Common myeloid progenitor, CD34-positive (primary cell): Measurements from ENCODE around the gene ASXL1. TPM values are rescaled to one million over a fixed set of nuclear protein-coding genes. Genes with fewer than 3 reads are reported as not detected.

ENCODE experiments used
- CTCF ChIA-PET: fragments of 350-600 bp; sonication (Branson Sonifier 250); formaldehyde crosslinking; loops from one replicate; lab custom pipeline; 2021; ENCODE audit warnings: antibody characterized with exemption; lab: Charles Lee
- POLR2A ChIA-PET: fragments of 350-600 bp; sonication (Branson Sonifier 250); formaldehyde crosslinking; loops from one replicate; lab custom pipeline; 2021; ENCODE audit warnings: antibody characterized with exemption; lab: Charles Lee
- DNase-seq, 3 donors: peaks; one replicate each; pipeline versions ENCODE4 v3.0.0 to v3.0.0-alpha.2; 2013
- H3K27ac ChIP-seq, 2 experiments: 1 replicate in 1 of 2; 2 replicates in 1 of 2; pipeline ENCODE4 v1.7.0; 2013; ENCODE audit warnings: inconsistent platforms in 2 of 2, low read length in 2 of 2, mild to moderate bottlenecking in 2 of 2, low read depth in 1 of 2, moderate library complexity in 1 of 2; ENCODE audit not compliant: severe bottlenecking in 2 of 2, insufficient read depth in 1 of 2, poor library complexity in 1 of 2
- H3K27me3 ChIP-seq, 5 experiments: replicated peaks in 2 of 5; 1 replicate in 3 of 5; 2 replicates in 2 of 5; pipeline versions ENCODE4 v1.6.1 to v1.7.0; 2013; ENCODE audit warnings: low read length in 4 of 5, mild to moderate bottlenecking in 2 of 5, moderate library complexity in 2 of 5, inconsistent platforms in 1 of 5; ENCODE audit not compliant: insufficient read depth in 5 of 5, control insufficient read depth in 4 of 5
- H3K36me3 ChIP-seq, 4 experiments: 1 replicate in 2 of 4; 2 replicates in 2 of 4; pipeline versions ENCODE4 v1.6.1 to v1.7.0; 2013; ENCODE audit warnings: low read length in 3 of 4, control low read depth in 1 of 4, mild to moderate bottlenecking in 1 of 4; ENCODE audit not compliant: control insufficient read depth in 4 of 4, insufficient read depth in 4 of 4
- H3K4me1 ChIP-seq, 4 experiments: 1 replicate in 3 of 4; 2 replicates in 1 of 4; pipeline versions ENCODE4 v1.6.1 to v1.7.1; 2013; ENCODE audit warnings: low read length in 3 of 4, mild to moderate bottlenecking in 3 of 4, control low read depth in 1 of 4, inconsistent platforms in 1 of 4, moderate library complexity in 1 of 4; ENCODE audit not compliant: control insufficient read depth in 4 of 4, insufficient read depth in 4 of 4; ENCODE audit errors: control extremely low read depth in 1 of 4
- H3K4me3 ChIP-seq, 7 experiments: 1 replicate in 4 of 7; 2 replicates in 3 of 7; pipeline versions ENCODE4 v1.5.1 to v1.7.0; 2013; ENCODE audit warnings: mild to moderate bottlenecking in 7 of 7, low read length in 6 of 7, moderate library complexity in 6 of 7, inconsistent platforms in 2 of 7, low read depth in 2 of 7, control low read depth in 1 of 7; ENCODE audit not compliant: insufficient read depth in 4 of 7, control insufficient read depth in 1 of 7; ENCODE audit errors: extremely low read depth in 1 of 7
- H3K9me3 ChIP-seq, 5 experiments: 1 replicate in 4 of 5; 2 replicates in 1 of 5; pipeline versions ENCODE4 v1.6.1 to v1.7.1; 2013; ENCODE audit warnings: low read length in 4 of 5, mild to moderate bottlenecking in 2 of 5, inconsistent platforms in 1 of 5, low read depth in 1 of 5, moderate library complexity in 1 of 5; ENCODE audit not compliant: control insufficient read depth in 4 of 5, insufficient read depth in 2 of 5; ENCODE audit errors: control extremely low read depth in 1 of 5
- WGBS: methylation state at CpG from one replicate; pipeline ENCODE4 v1.1.5; 2013; ENCODE audit not compliant: insufficient coverage; 5-methylcytosine and 5-hydroxymethylcytosine counted together
- polyA plus RNA-seq: library from polyadenylated mRNA; unstranded; fragments of 120-200 nt; gene quantifications from one replicate; pipeline ENCODE4 v1.2.1, GENCODE V29; 2013

The ASXL1 gene
- polyA plus RNA-seq, result 50.7 TPM

DNA sequence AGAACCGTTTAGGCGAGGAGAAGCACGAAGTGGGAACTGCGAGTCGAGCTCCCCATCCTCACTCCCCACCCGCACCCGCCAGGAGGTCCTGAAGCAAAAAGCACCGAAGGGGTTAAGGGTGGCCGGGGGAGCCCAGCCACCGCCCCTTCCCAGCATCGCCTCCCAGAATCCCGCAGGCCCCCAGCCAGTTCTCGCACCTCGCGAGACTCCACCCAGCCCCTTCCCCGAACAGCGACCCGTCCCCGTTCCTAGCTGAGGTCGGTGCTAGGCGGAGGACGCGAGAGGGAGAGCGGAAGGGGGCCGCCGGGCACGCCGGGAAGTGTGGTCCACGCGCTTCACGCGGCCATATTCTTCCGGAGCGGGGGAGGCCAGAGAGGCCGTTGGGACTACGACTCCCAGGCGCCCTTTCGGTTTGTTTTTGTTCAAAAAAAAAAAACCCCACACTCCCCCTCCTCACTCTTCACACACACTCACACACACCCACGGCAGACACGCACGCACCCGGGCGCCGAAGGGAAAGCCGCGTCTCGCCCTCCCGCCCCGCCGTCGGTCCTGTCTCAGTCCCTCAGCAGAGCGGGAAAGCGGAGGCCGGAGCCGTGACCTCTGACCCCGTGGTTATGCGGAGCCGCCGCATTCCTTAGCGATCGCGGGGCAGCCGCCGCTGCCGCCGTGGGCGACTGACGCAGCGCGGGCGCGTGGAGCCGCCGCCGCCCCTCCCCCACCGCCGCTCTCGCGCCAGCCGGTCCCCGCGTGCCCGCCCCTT is at the start of gene ASXL1:
ASXL1 (plus strand) TSS at position 463 of the 763 bp plus-strand sequence. CDS start 445 bp downstream, outside the sequence.
- DNase-seq, result peak; percentile 98 to 99 (median 99)
- Histone ChIP-seq H3K27ac (peak within 1 kb of the TSS; percentile 85 to 93), H3K27me3 (no peaks in the 10 kb centered on the region), H3K4me3 (peak within 1 kb of the TSS; percentile 81 to 98 (median 94)), H3K9me3 (no peaks in the 10 kb centered on the region), H3K4me1 (peaks cover 17 to 39% (median 34%) of the 10 kb centered on the region in 4 experiments), H3K36me3 (no peaks in the 10 kb centered on the region)
- under 1% methylated on average over 40 of the region's 83 CpGs for WGBS
- POLR2A ChIA-PET, result interaction anchor here (0.8 to 1.0 kb wide), 3 partner anchors 51 to 150 kb away, joined by 3 read pairs; no protein-coding TSS in a partner anchor
- CTCF ChIA-PET, result interaction anchor here (2.0 kb wide), 1 partner anchor 13 kb away, joined by 5 read pairs; no protein-coding TSS in a partner anchor

DNA sequence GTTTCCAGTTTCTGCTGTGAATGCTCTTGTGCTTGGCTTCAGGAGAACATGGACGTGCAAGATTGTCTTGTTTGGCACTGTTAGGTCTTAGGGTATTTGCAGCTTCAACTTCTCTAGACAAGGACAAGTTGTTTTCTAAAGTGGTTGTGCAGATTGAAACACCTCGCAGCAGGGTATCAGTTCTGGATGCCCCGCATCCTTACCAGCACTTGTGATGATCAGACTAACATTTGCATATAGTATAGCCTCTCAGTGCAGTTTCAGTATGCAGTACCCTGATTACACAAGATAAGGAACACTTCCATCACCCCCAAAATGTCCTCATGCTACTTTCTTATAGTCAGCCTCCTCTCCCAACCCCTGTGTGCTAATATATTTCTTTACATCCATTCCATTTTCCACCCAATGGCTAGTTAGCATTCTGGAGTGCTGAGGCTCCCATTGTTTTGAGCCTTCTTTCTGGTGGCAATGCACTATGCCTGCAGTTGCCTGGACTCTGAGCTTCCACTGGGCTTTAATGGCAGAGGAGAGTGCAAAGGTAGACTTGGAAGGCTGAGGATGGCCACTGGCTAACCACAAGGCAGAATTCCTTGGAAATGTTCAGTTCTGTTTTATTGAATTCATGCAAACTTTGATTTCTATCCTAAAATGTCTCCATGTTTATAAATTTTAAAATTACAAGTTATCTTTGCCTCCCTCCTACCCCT is 45.3 kb upstream of the ASXL1 start:
- POLR2A ChIA-PET, result no interaction called here
- peaks cover 19 to 38% (median 23%) of the 10 kb centered on the region in 4 experiments for H3K36me3 ChIP-seq

GRCh38 chr20:32314768-32315167 is 43.4 kb upstream of the ASXL1 start:
- ChIA-PET CTCF (interaction anchor here (2.9 kb wide), 1 partner anchor 15 kb away, joined by 6 read pairs; no protein-coding TSS in a partner anchor), POLR2A (interaction anchor here (0.6 kb wide), 1 partner anchor 24 kb away, joined by 7 read pairs; no protein-coding TSS in a partner anchor)
- Histone ChIP-seq H3K4me3 (no peak overlapping the region), H3K4me1 (no peaks in the 10 kb centered on the region), H3K27me3 (no peaks in the 10 kb centered on the region), H3K27ac (no peak overlapping the region), H3K36me3 (peaks cover 20 to 37% (median 26%) of the 10 kb centered on the region in 4 experiments), H3K9me3 (no peaks in the 10 kb centered on the region)
- DNase-seq, result no peak
- WGBS, result 78% methylated on average over 1 of the region's 1 CpG

More for the DNA sequence above, 45.3 kb upstream of the ASXL1 start:
- CTCF ChIA-PET, result interaction anchor here (0.6 kb wide), 1 partner anchor 11 kb away, joined by 3 read pairs; no protein-coding TSS in a partner anchor
- no peak overlapping the region for H3K4me3 ChIP-seq
- no peaks in the 10 kb centered on the region for H3K27me3 ChIP-seq
- H3K9me3 ChIP-seq, result no peaks in the 10 kb centered on the region
- 100% methylated on average over 2 of the region's 3 CpGs for WGBS
- no peaks in the 10 kb centered on the region for H3K4me1 ChIP-seq
- no peak overlapping the region for H3K27ac ChIP-seq
- no peak for DNase-seq

GRCh38 chr20:32315399-32315798 is 42.7 kb upstream of the ASXL1 start:
- no peaks in the 10 kb centered on the region for H3K4me1 ChIP-seq
- no peaks in the 10 kb centered on the region for H3K27me3 ChIP-seq
- H3K36me3 ChIP-seq, result peaks cover 17 to 31% (median 23%) of the 10 kb centered on the region in 4 experiments
- H3K9me3 ChIP-seq, result no peaks in the 10 kb centered on the region
- no peak overlapping the region for H3K27ac ChIP-seq
- POLR2A ChIA-PET, result no interaction called here
- CTCF ChIA-PET, result interaction anchor here (0.8 to 2.9 kb wide), 2 partner anchors 15 to 38 kb away, joined by 3 to 6 read pairs; no protein-coding TSS in a partner anchor
- WGBS, result 100% methylated on average over 3 of the region's 3 CpGs
- DNase-seq, result no peak
- H3K4me3 ChIP-seq, result no peak overlapping the region

- CTCF ChIA-PET, result interaction anchor here (0.6 to 2.9 kb wide), 3 partner anchors 16 to 60 kb away, joined by 3 to 6 read pairs (median 4); no protein-coding TSS in a partner anchor
- Histone ChIP-seq H3K4me1 (no peaks in the 10 kb centered on the region), H3K4me3 (no peak overlapping the region), H3K9me3 (no peaks in the 10 kb centered on the region), H3K36me3 (peaks cover 12 to 27% (median 20%) of the 10 kb centered on the region in 4 experiments), H3K27me3 (no peaks in the 10 kb centered on the region), H3K27ac (no peak overlapping the region)
- POLR2A ChIA-PET, result no interaction called here
- no peak for DNase-seq
- 100% methylated on average over 2 of the region's 2 CpGs for WGBS
Measured at GRCh38 chr20:32315891-32316290, 42.2 kb upstream of the ASXL1 start.

DNA sequence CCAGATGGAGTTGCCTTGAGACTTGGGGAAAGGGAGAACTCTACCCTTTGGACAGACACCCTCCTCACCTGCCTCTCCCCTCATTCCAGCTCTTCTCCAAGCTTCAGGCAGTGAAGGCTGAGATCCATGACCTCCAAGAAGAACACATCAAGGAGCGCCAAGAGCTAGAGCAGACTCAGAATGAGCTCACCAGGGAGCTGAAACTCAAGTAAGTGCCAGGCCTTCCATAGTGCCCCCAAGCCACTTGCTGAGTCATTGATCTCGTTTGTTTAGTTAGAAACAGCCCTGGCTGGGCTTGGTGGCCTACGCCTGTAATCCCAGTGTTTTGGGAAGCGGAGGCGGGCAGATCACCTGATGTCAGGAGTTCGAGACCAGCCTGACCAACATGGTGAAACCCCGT is 41.5 kb upstream of the ASXL1 start:
- no peaks in the 10 kb centered on the region for H3K4me1 ChIP-seq
- no peak for DNase-seq
- H3K27me3 ChIP-seq, result no peaks in the 10 kb centered on the region
- peaks cover 9 to 26% (median 19%) of the 10 kb centered on the region in 4 experiments for H3K36me3 ChIP-seq
- CTCF ChIA-PET, result interaction anchor here (1.9 to 2.9 kb wide), 2 partner anchors 9 to 16 kb away, joined by 5 to 6 read pairs; no protein-coding TSS in a partner anchor
- H3K27ac ChIP-seq, result no peak overlapping the region
- no peaks in the 10 kb centered on the region for H3K9me3 ChIP-seq
- 93% methylated on average over 5 of the region's 7 CpGs for WGBS
- no peak overlapping the region for H3K4me3 ChIP-seq
- POLR2A ChIA-PET, result no interaction called here
